Stimulated activated CD8-positive, alpha-beta memory T cell treated with anti-CD3 and anti-CD28 coated beads, Interleukin-7, amount 100 ng/mL, for 1 hour (primary cell): ENCODE data around the gene IFIT5.
"Not testable (repeated sequence)": the region's sequence is repeated elsewhere in the genome, so short reads cannot be mapped to it uniquely, and the experiment has no call there.

Source experiments
- DNase-seq, 2 donors: peaks; one replicate each; pipeline ENCODE4 v3.0.0-alpha.2; 2020; ENCODE audit warnings: low read depth in 2 of 2

Gene IFIT5

DNA sequence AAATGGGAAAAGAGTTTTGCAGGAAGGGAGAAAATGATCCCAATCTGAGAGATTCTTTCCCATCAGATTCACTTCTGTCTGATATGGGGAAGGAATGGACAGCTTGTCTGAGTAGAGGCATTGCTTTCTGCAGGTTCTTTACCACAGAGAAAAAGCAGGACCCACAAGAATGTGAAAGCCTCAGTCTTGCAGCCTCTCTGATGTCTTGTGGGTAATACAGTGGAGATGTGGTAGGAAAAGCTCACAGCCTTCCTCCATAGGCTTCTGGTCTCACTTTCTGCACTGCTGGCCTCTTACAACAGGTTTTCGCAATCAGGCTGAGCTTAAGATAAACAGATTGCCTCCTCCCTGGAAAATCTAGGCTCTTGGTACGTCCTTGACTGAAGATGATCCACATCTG is 21.4 kb upstream of the IFIT5 start:
- DNase-seq, result no peak

DNA sequence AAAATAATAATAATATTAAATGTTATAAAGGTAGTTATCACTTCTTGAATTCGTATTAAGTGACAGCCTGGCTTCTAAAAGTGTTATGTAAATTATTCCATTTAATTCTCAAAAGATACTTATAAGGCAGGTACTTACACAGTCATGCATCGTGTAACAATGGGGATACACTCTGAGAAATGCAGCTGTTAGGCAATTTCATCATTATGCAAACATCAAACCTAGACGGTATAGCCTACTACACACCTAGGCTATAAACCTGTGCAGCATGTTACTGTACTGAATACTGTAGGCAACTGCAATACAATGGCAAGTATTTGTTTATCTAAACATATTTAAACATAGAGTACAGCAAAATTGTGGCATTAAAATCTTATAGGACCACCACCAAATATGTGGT is 20.5 kb upstream of the IFIT5 start:
- DNase-seq, result no peak

DNA sequence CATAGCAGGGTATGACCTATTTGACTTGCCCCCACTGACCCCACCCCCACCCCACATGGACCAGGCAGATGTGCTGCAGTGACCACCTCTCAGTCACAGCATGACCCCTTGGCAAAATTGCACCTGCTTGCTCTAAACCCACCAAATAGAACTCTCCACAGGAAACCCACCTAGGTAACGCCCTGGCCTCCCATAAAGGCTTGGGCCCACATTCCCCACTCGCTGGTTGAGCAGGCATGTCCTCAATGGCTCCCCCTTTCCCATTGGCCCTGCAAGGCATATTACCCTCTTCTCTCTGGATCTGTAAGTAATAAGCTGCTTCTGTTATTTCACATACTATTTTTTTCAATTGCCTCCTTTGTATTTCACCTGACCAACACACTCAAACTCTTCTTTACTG is 19.2 kb upstream of the IFIT5 start:
- no peak for DNase-seq

DNA sequence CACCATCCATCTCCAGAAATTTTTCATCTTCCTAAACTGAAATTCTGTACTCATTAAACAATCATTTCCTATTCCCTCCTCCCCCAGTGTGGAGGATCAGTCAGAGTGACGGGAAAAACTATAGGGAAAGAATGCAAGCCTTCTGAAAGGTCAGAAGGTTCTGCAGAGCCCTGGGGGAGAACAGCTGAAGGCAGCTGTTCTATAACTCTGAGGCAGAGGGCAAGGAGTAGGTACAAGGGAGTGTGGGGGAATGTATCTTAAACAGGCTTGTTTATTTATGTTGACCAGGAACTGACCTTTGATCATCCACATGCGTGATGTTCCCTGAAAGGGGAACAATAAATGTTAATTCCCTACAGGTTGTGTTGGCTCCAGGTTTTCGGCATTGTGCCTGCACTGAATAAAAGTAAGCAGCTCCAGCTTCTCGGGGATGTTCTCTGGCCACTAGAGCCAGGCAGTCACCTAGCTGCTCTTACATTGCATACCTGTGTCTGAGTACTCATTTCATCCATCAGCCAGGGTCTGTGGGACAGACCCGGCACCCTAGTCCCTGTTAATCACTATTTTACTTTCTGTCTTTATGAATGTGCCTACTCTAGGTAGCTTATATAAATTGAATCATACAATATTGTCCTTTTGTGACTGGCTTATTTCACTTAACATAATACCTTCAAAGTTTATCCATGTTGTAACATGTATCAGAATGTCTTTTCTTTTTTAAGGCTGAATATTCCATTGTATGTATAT is 16.2 kb upstream of the IFIT5 start:
- DNase-seq, result no peak

DNA sequence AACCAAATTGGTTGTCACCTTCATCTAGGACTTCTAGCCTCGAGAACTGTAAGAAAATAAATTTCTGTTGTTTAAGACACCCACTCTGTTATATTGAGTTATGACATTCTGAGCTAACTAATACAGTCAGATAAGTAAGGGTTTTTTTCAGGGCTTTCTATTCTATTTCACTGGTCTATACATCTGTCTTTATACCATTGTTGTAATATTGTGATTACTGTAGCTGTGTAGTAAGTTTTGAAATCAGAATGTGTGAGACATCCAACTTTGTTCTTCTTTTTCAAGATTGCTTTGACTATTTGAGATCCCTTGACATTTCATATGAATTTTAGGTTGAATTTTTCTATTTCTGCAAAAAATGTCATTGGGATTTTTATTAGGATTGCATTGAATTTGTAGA is 14.4 kb upstream of the IFIT5 start:
- DNase-seq, result no peak

DNA sequence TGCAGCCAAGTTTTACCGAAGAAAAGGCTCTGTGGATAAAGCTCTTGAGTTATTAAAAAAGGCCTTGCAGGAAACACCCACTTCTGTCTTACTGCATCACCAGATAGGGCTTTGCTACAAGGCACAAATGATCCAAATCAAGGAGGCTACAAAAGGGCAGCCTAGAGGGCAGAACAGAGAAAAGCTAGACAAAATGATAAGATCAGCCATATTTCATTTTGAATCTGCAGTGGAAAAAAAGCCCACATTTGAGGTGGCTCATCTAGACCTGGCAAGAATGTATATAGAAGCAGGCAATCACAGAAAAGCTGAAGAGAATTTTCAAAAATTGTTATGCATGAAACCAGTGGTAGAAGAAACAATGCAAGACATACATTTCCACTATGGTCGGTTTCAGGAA is 11.3 kb upstream of the IFIT5 start:
- DNase-seq, result no peak

DNA sequence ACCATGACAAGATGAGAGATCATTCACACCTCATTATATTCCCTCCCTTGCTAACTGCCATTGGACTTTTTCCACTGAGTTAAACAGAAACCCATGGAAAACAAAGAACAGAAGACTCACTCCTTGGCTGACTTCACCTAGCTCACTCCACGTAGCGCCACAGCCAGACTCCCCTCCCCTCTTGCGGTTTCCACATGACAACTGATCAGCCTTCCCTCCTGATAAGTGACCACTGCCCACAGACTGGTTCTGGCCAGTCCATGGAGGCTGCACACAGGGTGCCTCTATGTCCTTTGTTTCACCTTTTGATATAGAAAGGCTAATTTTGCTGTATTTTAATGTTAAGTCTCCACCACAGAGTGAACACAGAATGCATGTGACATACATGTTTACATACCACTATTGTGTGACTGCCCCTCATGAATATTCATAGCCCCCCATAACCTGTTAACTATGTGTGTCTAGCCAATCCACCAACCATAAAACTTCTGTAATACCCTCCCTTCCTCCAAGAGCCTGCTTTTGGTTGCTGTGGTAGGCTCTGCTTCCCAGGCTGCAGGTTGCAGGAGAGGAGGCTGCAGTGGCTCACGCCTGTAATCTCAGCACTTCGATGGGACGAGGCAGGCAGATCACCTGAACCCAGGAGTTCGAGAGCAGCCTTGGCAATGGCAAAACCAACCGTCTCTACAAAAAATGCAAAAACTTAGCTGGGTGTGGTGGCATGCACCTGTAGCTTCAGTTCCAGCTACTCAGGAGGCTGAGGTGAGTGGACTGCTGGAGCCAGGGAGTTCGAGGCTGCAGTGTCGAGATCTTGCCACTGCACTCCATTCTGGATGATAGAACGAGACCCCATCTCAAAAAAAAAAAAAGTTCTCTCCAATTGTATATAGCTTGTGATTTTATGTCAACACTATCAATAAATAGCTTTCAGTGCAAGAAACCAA is 10.0 kb upstream of the IFIT5 start:
- no peak for DNase-seq

DNA sequence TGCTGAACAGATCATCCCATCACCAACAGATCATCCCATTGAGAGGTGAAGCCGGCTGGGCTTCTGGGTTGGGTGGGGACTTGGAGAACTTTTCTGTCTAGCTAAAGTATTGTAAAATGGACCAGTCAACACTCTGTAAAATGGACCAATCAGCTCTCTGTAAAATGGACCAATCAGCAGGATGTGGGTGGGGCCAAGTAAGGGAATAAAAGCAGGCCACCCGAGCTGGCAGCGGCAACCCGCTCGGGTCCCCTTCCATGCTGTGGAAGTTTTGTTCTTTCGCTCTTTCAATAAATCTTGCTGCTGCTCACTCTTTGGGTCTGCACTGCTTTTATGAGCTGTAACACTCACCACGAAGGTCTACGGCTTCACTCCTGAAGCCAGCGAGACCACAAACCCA is 8.2 kb upstream of the IFIT5 start:
- not testable (repeated sequence) for DNase-seq

DNA sequence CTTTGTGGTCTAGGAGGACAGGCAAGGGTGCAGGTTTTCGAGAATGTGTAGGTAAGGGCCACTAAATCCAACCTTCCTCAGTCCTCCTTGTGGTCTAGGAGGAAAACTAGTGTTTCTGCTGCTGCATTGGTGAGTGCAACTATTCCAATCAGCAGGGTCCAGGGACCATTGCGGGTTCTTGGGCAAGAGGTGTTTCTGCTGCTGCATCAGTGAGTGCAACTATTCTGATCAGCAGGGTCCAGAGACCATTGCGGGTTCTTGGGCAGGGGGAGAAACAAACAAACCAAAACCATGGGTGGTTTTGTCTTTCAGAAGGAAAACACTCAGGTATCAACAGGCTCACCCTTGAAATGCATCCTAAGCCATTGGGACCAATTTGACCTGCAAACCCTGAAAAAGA is 6.6 kb upstream of the IFIT5 start:
- not testable (repeated sequence) for DNase-seq

DNA sequence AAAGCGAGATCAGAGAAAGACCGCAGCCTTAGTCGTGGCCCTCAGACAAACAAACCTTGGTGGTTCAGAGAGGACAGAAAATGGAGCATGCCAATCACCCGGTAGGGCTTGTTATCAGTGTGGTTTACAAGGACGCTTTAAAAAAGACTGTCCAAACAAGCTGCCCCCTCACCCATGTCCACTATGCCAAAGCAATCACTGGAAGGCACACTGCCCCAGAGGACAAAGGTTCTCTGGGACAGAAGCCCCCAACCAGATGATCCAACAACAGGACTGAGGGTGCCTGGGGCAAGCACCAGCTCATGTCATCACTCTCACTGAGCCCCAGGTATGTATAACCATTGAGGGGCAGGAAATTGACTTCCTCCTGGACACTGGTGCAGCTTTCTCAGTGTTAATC is 5.1 kb upstream of the IFIT5 start:
- DNase-seq, result not testable (repeated sequence)

DNA sequence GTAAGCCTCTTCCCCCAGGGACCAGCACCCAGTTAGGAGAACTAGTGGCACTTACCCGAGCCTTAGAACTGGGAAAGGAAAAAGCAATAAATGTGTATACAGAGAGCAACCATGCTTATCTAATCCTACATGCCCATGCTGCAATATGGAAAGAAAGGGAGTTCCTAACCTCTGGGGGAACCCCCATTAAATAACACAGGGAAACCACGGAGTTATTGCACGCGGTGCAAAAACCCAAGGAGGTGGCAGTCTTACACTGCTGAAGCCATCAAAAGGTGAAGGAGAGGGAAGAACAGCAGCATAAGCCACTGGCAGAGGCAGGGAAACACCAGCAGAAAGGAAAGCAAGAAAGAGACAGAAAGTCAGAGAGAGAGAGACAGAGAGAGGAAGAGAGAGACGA is 3.8 kb upstream of the IFIT5 start:
- not testable (repeated sequence) for DNase-seq

DNA sequence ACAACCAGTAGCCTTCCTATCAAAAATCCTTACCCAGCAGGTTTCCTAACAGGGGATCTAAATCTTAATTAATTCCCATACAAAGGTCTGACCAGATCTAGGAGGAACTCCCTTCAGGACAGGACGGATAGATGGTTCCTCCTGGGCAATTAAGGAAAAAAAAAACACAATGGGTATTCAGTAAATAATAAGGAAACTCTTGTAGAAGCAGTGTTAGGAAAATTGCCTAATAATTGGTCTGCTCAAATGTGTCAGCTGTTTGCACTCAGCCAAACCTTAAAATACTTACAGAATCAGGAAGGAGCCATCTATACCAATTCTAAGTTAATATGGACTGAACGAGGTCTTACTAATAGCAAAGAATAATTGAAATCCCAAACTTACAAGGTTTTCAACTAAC is 3.2 kb upstream of the IFIT5 start:
- DNase-seq, result not testable (repeated sequence)

DNA sequence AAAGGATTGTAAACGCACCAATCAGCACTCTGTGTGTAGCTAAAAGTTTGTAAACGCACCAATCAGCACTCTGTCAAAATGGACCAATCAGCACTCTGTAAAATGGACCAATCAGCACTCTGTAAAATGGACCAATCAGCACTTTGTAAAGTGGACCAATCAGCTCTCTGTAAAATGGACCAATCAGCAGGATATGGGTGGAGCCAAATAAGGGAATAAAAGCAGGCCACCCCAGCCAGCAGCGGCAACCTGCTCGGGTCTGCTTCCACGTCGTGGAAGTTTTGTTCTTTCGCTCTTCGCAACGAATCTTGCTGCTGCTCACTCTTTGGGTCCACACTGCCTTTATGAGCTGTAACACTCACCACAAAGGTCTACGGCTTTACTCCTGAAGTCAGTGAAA is 2.1 kb upstream of the IFIT5 start:
- DNase-seq, result not testable (repeated sequence)

DNA sequence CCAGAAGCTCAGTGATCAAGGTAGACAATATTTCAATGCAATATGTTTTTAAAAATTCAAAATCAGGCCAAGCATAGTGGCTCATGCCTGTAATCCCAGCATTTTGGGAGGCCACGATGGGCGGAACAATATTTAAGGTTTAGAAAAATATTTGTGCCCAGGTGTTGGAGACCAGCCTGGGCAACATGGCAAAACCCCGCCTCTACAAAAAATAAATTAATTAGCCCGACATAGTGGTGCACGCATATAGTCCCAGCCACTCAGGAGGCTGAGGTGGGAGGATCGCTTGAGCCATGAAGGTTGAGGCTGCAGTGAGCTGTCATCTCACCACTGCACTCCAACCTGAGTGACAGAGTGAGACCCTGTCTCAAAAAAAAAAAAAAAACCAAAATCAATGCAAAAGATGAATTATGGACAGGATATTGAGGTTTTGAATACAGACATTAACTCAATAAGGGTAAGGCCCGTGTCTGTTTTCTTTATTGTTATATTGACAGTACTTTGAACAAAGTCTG is 913 bp upstream of the IFIT5 start:
- DNase-seq, result no peak

DNA sequence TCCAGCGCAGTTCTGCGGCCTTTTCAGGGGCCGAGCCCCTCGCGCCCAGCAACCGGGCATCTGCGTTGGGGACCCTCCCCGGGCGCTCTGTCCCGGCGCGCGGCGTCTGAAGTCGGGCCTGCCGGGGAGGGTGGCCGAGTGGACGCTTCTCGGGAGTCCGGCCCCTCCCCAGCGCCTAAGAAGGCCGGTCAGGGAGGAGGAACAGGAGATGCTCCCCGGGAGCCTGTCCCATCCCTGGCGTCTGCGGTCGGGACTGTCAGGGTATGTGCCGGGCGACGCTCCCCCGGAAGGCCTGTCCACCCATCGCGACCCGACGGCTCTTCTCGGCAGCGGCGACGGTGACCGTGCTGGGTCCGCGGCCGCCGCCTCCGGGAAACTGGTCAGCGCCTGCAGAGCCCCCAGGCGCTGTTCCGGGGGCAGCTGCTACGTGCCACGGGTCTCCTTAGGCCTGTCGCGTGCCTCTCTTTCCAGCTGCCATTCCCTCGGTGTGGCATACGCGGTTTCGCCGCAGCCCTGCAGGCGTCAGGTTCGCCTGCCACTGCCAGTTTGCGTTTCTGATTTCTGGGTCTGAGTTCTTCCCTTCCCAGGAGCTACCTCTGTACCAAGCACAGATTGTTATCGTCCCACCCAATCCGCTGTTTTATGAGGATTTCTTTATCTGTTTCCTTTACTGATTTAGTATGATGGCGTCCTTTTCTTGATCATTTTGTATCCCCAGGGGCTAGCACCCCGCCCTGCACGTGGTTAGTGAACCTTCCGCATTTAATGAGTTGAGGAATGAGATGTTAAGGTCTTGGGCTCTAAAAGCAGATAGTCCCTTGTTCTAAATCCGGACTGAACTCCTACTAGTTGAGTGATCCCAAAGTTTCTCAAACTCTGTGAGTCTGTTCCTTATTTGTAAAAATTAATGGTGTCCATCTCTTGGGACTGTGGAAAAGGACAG is 782 bp downstream of the IFIT5 start:
- DNase-seq, result peak in 1 of 2 donors; percentile 20

DNA sequence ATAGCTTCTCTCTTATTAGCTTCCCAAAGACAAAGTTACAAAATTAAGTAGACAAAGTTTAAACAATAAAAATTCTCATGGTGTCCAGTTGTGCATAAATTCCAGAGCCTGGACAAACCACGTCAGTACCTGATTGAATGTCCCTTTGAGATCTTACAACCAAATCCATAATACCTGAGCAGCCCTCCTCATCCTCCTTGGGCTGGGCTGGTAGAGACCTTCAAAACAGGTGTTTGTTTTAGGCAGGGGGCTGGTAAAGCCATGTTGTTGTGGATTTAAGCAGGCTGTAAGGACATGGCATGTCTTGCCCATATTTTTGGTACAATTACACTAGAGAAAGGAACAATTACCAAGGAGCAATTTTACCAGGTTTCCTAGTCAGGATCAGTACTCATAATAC is 2.1 kb downstream of the IFIT5 start:
- DNase-seq, result no peak

DNA sequence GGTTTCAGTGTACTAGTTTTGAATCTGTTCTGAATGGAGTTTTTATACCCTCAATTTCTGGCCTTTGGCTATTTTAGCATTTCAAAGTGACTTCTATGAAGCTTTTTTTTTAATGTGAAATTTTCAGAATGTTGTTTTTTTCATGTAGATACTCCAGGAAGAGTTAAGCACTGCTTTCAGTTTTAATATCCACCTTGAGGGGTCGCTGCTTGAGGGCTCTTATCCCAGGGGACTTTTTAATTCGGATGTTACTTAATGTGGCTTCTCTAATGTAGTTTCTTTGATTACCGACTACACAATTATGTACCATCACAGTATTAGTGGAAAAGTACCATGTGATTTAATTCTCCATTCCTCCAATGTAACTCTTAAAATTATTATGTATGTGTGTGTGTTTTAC is 5.2 kb downstream of the IFIT5 start:
- no peak for DNase-seq

DNA sequence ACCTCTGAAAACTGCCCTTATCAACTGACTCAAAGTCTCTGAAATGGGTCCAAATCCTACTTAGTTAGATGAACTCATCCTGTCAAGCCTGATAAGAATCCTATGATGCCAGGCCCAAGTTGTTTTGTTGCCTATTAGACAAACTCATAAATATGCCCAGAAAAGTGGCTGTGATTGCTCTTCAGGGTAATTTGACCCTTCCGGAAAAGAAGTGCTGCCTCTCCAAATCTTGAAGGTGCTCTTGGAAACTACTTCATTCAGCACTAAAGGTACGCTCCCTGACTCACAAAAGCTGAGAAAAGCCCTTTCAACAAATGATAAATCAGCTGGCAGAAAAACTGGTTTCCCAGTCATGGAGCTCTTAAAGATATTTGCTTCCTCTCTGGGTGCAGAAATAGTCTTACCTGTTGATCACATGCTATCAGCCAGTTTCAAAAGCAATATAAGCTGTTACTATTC is 6.7 kb downstream of the IFIT5 start:
- no peak for DNase-seq

DNA sequence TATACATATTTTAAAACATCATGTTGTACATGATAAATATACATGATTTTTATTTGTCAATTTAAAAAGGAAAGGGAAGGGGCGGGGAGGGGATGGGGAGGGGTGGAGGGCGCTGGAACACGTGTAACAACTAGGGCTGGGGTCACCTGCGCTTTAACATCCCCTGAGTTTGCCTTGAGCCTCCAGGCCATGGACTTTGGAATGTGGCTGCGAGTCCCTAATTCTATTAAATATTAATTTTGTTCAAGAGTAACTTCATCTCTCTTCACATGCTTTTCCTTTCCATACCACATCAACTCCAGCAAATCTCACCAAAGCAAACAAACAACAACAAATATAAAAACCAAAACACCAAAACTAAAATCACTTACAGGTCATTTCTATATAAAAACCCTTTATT is 10.6 kb downstream of the IFIT5 start:
- no peak for DNase-seq

DNA sequence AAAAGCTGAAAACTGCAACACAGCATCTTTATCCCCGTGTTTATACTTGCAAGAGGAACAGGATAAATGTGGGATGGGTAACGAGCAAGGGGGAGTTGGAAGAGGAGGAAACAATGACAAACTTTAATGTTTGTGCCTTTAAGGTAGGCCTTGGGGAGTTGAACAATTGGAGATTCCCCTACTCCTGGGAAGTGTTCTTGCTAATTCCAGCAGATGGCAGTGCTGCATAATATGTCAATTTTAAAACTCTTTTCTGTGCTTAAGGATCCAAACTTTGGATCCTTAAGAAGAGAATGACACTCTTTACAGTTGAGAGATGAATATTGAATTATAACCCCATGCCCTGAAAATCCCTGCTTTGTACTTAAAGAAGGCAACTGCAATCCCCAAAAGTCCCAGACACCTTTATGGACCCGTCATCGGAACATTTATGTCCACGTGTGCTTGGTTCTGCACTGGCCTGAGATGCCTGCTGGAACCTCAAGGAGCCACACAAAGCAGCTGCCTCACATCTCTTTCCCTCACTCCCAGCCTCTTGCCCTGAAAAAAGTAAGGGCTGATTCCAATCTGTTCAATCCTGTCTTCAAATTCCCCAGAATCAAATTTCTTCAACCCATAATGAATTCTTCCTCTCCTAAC is 12.0 kb downstream of the IFIT5 start:
- DNase-seq, result no peak

DNA sequence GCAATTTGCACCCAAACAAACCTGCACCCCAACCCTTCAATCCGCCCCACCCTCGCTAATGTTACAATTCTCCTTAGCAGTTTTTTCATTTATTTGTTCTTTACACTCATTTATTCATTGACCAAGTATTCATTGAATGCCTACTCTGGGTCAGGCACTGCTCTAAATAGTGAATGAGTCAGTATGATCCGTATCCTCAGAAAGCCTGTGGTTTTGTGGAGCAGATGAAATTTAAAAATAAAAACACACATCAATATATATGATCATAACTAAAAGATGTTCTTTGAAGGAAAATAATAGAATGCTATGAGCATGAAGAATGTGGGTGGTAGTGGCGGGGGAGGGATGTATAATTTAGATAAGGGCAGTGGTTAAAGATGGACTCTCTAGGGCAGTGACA is 13.3 kb downstream of the IFIT5 start:
- DNase-seq, result no peak
